ENCODE results near the gene RYK.
"Not testable (repeated sequence)": the region's sequence is repeated elsewhere in the genome, so short reads cannot be mapped to it uniquely, and the experiment has no call there.

RYK gene

GRCh38 chr3:134253475-134254226 is 3.0 kb upstream of the RYK start:
- no peak for DNase-seq

GRCh38 chr3:134252766-134253165 is 2.1 kb upstream of the RYK start:
- no peak for DNase-seq

- no peak for DNase-seq
Observed at GRCh38 chr3:134251731-134252391, 1.2 kb upstream of the RYK start.

- DNase-seq, result peak in 11 of 14 donors; percentile 20 to 79 (median 55)
Observed at GRCh38 chr3:134249935-134250716, 533 bp downstream of the RYK start.

GRCh38 chr3:134249296-134249841 is 1.3 kb downstream of the RYK start:
- DNase-seq, result no peak

- DNase-seq, result no peak
Observed at GRCh38 chr3:134244921-134245320, 5.7 kb downstream of the RYK start.

- DNase-seq, result no peak
Observed at GRCh38 chr3:134242649-134243617, 7.7 kb downstream of the RYK start.

- DNase-seq, result no peak
Observed at GRCh38 chr3:134239538-134239937, 11.1 kb downstream of the RYK start.

GRCh38 chr3:134237454-134238145 is 13.1 kb downstream of the RYK start:
- DNase-seq, result no peak

GRCh38 chr3:134236505-134237170 is 14.0 kb downstream of the RYK start:
- DNase-seq, result no peak

- DNase-seq, result no peak
Observed at GRCh38 chr3:134235577-134236076, 15.0 kb downstream of the RYK start.

- DNase-seq, result no peak
Observed at GRCh38 chr3:134232951-134233350, 17.7 kb downstream of the RYK start.

GRCh38 chr3:134232151-134232550 is 18.5 kb downstream of the RYK start:
- no peak for DNase-seq

- DNase-seq, result no peak
Observed at GRCh38 chr3:134231131-134231530, 19.5 kb downstream of the RYK start.

GRCh38 chr3:134229038-134229437 is 21.6 kb downstream of the RYK start:
- DNase-seq, result no peak

- no peak for DNase-seq
Observed at GRCh38 chr3:134228479-134228878, 22.2 kb downstream of the RYK start.

GRCh38 chr3:134228035-134228434 is 22.6 kb downstream of the RYK start:
- DNase-seq, result no peak

GRCh38 chr3:134224796-134225156 is 25.9 kb downstream of the RYK start:
- not testable (repeated sequence) for DNase-seq

GRCh38 chr3:134222835-134223234 is 27.8 kb downstream of the RYK start:
- no peak for DNase-seq

- no peak for DNase-seq
Observed at GRCh38 chr3:134216851-134217250, 33.8 kb downstream of the RYK start.

All from C1 segment of cervical spinal cord (tissue), 14 donors.